Activated CD8-positive, alpha-beta memory T cell treated with anti-CD3 and anti-CD28 coated beads, Interleukin-2, amount 50 U/mL, for 4 hours (primary cell): ENCODE data around the gene HNRNPL.
"Not testable (repeated sequence)": the region's sequence is repeated elsewhere in the genome, so short reads cannot be mapped to it uniquely, and the experiment has no call there.

ENCODE experiments used
- DNase-seq: peaks from one replicate; pipeline ENCODE4 v3.0.0-alpha.2; 2020

Gene HNRNPL

DNA sequence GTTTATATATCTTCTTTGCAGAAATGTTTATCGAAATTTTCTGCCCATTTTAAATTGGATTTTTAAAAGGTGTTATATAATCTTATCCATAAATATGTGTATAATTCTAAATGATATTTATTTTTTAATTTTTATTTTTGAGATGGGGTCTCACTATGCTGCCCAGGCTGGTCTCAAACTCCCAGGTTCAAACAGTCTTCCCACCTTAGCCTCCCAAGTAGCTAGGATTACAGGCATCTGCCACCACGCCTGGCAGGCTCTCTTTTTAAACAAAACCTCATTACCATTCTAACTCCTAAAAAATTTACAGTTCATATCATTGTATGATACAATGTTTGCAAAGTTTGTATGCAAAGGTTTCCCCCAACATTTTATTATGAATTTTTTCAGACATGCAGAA, 53.6 kb downstream of the HNRNPL start:
- DNase-seq: no peak

DNA sequence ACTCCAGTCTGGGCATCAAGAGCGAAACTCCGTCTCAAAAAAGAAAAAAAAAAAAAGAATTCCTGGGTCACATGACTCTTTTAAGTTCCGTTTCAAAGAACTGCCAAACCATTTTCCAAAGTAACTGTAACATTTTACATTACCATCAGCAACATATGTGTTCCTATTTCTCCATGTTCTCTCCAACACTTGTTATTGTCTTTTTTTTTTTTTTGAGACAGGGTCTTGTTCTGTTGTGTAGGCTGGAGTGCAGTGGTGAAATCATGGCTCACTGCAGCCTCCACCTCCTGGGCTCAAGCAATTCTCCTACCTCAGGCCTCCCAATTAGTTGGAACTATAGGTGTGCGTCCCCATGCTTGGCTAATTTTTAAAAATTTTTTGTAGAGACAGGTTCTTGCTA, 54.2 kb downstream of the HNRNPL start:
- DNase-seq: no peak

- no peak for DNase-seq
Observed at GRCh38 chr19:38793671-38794070, 56.1 kb downstream of the HNRNPL start.

DNA sequence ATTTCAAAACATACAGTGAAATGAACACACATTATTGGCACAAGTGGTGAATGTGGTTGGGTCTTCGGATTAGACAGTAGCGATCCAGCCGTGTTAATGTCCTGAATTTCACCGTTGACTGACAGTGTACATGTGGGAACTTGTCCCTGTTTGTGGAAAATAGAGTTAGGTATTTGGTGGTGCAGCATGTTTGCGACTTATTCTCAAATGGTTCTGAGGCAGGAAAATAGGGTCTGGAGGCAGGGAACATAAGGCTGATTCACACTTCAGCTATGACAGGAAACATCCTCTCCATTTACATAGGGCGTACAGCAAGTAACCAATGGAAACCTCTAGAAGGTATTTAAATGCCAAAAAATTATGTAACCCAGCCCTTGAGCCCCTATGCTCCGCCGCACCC, 56.6 kb downstream of the HNRNPL start:
- DNase-seq: no peak

DNA sequence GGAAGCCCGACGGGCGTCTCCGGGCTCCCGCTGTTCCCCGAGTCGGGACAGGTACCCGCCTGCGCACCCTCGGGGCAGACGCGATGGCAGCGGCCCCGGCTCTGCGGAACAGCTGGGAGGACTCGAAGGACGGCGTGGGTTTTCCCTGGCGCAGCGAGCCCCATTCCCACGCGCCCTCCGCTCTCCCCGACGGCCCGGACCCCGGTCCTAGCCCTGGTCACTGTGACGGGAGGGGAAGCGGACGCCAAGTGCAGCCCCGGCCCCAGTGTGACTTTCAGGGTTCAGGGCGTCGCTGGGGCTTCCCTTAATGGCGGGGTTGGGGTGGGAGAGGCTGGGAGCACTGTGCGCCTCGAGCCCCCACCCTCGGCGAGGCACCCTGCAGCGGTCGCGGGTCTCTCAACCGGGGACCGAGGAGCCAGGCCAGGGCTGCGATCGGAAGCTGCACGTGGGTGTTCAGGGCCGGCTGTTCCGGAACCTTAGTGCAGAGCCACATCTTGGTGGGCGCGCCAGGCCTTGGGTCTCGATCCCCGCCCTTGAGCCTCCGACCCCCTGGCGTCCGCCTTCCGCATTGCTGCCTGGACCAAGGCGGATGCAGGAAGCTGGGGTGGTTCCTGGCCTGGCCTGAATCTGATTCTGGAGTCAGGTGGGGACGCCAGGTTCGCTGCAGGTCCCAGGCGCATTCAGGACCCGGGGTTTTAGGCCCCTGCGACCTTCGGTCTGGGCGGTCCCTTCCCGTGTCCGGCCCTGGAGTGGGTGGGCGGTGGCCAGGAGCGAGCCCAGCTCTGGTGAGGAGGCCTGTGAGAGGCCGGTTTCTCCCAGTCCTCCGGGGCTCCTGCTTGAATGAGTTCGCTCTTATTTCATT, 57.3 kb downstream of the HNRNPL start:
- peak; percentile 42 for DNase-seq

- not testable (repeated sequence) for DNase-seq
Observed at GRCh38 chr19:38791451-38792064, 58.2 kb downstream of the HNRNPL start.

- not testable (repeated sequence) for DNase-seq
Observed at GRCh38 chr19:38790507-38791403, 59.0 kb downstream of the HNRNPL start.

GRCh38 chr19:38788478-38789243, 61.1 kb downstream of the HNRNPL start, which contains the start of gene LGALS7B:
Gene LGALS7B (plus strand): TSS chr19:38789200. CDS start chr19:38789227, 27 bp downstream.
- no peak for DNase-seq

DNA sequence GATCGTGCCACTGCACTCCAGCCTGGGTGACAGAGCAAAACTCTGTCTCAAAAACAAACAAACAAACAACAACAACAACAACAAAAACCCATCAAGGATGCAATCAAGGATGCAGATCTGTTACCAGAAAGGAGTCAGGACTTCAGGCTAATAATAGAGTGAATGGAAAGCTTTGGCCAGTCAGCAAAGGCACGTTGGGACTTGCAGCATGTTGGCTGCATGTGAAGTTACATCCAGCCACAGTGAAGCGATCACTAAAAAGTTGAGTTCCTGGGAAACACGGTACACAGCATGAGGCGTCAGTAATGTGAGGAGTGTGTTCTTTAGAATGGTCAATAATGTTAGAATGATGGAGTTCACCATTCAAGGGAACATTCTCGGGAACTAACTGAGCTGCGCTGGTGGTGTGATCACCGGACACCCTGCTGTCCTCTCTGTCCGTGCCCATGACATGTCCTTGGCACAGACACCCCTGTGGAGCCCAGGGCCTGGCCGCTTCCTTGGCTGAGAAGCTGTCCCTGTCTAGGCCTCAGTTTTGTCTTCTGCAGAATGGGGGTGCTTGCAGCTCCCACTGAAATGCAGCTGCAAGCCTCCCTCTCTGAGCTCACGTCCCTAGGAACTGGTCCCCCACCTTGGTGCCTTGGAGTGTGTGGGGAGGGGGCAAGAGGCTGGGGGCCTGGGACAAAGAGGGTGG, 63.1 kb downstream of the HNRNPL start:
- DNase-seq: no peak
